Measurements from ENCODE around the gene INPP5A.
"Not testable (repeated sequence)": the region's sequence is repeated elsewhere in the genome, so short reads cannot be mapped to it uniquely, and the experiment has no call there.

The INPP5A gene

GRCh38 chr10:132498562-132499366, 38.8 kb upstream of the INPP5A start:
- DNase-seq (ENCODE audit: low read depth), result no peak
- no peak for TF ChIP-seq CTCF (IDR thresholded peaks at IDR 0.05; ENCODE audit: low read length, missing control alignments)

DNA sequence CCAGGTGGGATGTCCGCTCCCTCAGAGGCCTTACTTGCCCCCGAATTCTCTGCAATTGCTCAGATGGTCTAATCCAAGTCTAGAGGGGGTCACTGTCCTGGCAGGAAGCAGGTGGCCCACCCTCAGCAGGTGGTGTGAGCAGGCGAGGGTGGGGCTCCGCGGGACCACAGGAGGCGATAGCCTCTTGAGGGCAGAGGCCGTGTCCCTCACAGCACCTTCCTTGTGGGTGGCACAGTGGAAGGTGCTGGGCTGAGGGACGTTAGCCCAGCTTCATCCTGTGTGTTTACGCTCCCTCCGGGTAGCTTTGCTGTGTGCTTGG, 38.3 kb upstream of the INPP5A start:
- TF ChIP-seq CTCF (IDR thresholded peaks at IDR 0.05; ENCODE audit: low read length, missing control alignments), result no peak
- H3K4me3 ChIP-seq (replicated peaks; ENCODE audit: low read depth, low read length), result no peak overlapping the region
- DNase-seq (ENCODE audit: low read depth), result no peak

More at GRCh38 chr10:132498562-132499366, 38.8 kb upstream of the INPP5A start:
- no peak overlapping the region for H3K4me3 ChIP-seq (replicated peaks; ENCODE audit: low read depth, low read length)

GRCh38 chr10:132500781-132501415, 36.7 kb upstream of the INPP5A start:
- DNase-seq (ENCODE audit: low read depth), result no peak
- H3K4me3 ChIP-seq (replicated peaks; ENCODE audit: low read depth, low read length), result no peak overlapping the region
- no peak for TF ChIP-seq CTCF (IDR thresholded peaks at IDR 0.05; ENCODE audit: low read length, missing control alignments)

GRCh38 chr10:132502544-132503300, 34.9 kb upstream of the INPP5A start:
- no peak overlapping the region for H3K4me3 ChIP-seq (replicated peaks; ENCODE audit: low read depth, low read length)
- no peak for TF ChIP-seq CTCF (IDR thresholded peaks at IDR 0.05; ENCODE audit: low read length, missing control alignments)
- no peak for DNase-seq (ENCODE audit: low read depth)

DNA sequence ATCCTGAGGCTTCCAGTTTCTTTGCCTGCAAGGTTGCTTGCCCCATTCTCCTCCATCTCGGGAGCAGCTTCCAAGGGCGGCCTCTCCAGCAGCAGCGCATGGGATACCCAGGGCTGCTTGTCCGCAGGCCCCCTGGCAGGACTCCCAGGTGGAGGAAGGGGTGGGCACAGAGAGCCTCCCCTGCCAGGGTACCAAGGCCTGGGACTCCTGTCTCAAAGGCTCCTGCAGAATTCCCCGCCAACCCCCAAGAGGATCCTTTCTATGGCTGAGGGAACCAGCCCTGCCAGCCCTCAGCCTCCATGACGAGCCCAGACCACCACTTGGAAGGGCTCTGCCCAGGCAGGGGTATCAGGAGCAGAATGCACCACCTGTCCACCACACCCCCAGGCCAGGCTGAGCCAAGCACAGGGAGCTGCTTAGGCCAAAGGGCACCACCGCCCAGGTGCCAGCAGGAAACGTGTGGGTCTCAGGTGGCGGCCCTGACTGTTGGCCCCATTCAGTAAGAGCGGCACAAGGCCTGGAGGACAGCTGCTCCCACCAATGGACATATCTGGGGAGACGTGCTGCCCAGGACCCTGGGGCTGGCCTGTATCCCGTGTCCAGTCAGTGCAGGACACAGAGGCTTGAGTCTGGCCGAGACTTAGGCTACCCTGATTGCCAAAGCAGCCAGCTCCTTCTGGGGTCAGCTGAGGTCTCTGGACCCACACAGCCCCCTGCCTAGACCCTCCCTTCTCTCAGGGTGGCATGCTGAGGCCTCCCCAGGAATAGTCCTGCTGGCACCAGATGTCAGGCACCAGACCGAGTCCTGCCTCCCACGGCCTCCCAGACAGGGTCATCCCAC, 33.8 kb upstream of the INPP5A start:
- TF ChIP-seq CTCF (IDR thresholded peaks at IDR 0.05; ENCODE audit: low read length, missing control alignments), result no peak
- no peak for DNase-seq (ENCODE audit: low read depth)
- H3K4me3 ChIP-seq (replicated peaks; ENCODE audit: low read depth, low read length), result no peak overlapping the region

- no peak for DNase-seq (ENCODE audit: low read depth)
- no peak for TF ChIP-seq CTCF (IDR thresholded peaks at IDR 0.05; ENCODE audit: low read length, missing control alignments)
- no peak overlapping the region for H3K4me3 ChIP-seq (replicated peaks; ENCODE audit: low read depth, low read length)
Observed at GRCh38 chr10:132504501-132505272, 32.9 kb upstream of the INPP5A start.

DNA sequence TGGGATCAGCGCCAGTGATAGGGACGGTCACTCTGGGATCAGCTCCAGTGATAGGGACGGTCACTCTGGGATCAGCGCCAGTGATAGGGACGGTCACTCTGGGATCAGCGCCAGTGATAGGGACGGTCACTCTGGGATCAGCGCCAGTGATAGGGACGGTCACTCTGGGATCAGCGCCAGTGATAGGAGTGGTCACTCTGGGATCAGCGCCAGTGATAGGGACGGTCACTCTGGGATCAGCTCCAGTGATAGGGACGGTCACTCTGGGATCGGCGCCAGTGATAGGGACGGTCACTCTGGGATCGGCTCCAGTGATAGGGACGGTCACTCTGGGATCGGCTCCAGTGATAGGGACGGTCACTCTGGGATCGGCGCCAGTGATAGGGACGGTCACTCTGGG, 32.0 kb upstream of the INPP5A start:
- not testable (repeated sequence) for H3K4me3 ChIP-seq (replicated peaks; ENCODE audit: low read depth, low read length); DNase-seq (ENCODE audit: low read depth)
